Posterior cingulate gyrus (tissue), 11 donors: ENCODE results near the gene MTR.
A peak's percentile ranks its signal among the peaks of the same experiment; 100 is the strongest.

Experiments
- DNase-seq, 10 donors: peaks; one replicate each; pipeline versions ENCODE4 v3.0.0 to v3.0.0-alpha.2; 2020 to 2021; ENCODE audit warnings: mixed read lengths in 3 of 10
- intact Hi-C: fragments of 100-400 bp; cut with DNase I; formaldehyde crosslinking; loops from one replicate; pipeline ENCODE4 v1.15.1; 2023

Gene MTR

DNA sequence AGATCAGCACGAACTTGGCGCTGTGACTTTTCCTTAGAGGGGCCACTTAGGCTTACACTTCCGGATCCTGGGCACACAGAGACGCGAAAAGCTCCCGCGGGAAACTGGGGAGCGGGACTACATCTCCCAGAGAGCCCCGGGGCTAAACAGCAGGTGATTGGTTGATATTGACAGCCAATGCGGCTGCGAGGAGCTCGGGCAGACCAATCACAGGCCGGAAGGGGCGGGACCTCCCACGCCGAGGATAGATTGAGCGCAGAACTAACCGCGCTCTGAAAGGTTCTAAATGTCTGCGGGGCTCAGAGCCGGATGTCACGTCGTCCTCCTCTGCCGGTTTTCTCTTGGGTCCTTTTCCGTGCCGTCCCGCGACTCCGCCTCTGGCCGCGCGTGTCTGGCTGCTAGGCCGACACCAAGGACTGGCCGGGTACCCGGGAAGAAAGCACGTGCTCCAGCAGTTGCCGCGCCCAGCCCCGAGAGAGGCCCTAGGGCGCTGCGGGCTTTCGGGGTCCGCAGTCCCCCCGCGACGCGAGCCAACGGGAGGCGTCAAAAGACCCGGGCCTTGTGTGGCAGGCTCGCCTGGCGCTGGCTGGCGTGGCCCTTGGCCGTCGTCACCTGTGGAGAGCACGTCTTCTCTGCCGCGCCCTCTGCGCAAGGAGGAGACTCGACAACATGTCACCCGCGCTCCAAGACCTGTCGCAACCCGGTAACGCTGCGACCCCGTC is at the start of gene MTR:
Gene MTR, plus strand, starts transcription at position 258 of the 722 bp plus-strand sequence. Its CDS starts 412 bp downstream, at position 670.
- peak; percentile 95 to 100 (median 98) for DNase-seq
- intact Hi-C loops, result loop anchor here (2.0 to 10.0 kb wide), 2 partner anchors 190 to 510 kb away; partner anchors contain the start of genes ERO1B and HEATR1

- no peak for DNase-seq
- intact Hi-C loops, result no loop called here
These were observed 48.3 kb upstream of the MTR start for GRCh38 chr1:236746785-236747184.

- no peak for DNase-seq
- intact Hi-C loops, result no loop called here
These were observed 47.6 kb upstream of the MTR start for GRCh38 chr1:236747311-236747985.

DNA sequence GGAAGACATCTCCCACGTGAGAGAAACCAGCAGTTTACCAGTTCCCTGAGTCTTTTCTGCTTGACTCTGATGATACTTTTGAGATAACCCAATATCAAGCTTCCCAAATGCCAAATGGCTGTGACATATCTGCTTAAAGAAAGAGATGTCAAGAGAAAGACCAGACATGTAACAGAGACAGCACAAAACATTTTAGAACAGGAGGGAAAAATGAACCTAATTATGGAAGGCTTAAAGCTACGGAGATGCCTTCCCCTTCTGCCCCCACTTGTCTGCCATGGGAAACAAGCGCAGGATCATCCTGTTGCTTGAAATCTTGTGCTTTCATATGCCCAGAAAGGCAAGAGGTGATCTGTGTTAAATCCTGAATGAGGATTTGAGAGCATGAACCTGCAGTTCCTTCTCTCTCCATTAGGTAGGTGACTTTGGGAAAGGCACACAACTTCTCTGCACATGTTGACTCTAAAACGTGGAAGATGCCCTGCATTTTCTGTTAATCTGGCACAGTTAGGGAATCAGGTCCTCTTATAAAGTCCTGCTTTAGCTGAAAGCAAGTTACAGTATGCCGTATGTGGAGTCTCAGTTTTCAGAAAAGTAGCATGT is 46.7 kb upstream of the MTR start:
- intact Hi-C loops, result no loop called here
- DNase-seq, result no peak

DNA sequence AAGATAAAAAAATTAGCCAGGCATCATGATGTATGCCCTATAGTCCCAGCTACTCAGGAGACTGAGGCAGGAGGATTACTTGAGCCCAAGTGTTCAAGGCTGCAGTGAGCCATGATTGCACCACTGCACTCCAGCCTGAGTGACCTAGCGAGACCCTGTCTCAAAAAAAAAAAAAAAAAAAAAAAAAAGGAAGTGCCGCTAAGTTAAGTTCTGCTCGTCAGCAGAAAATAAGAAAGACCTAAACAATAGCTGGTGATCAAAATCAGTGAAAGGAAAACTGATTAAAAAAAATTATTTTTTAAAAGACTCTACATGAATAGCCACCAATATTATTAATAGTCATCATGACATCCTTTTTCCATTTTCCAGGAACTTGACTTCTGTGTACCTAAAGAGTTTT is 44.2 kb upstream of the MTR start:
- intact Hi-C loops, result no loop called here

GRCh38 chr1:236751385-236751784 is 43.7 kb upstream of the MTR start:
- no peak for DNase-seq
- intact Hi-C loops, result no loop called here

More for the DNA sequence above, 44.2 kb upstream of the MTR start:
- DNase-seq, result no peak

DNA sequence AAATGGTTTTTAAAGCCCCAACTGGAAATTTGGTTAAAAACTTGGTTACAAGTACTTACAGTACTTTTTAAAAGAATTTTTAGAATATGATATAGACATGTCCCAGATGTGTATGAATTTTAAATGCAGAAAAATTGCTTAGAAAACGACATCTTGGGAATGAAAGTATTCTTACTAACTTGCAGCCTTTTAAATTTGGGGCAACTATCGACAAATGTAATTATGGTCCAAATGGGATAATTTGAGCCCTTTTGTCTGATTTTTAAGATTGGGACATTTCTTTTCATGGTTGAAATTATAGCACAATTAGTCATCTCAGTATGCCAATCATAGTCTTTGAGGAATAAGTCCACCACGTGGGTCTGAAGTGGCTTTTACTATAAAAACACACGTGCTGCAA is 43.2 kb upstream of the MTR start:
- no peak for DNase-seq
- intact Hi-C loops, result no loop called here

DNA sequence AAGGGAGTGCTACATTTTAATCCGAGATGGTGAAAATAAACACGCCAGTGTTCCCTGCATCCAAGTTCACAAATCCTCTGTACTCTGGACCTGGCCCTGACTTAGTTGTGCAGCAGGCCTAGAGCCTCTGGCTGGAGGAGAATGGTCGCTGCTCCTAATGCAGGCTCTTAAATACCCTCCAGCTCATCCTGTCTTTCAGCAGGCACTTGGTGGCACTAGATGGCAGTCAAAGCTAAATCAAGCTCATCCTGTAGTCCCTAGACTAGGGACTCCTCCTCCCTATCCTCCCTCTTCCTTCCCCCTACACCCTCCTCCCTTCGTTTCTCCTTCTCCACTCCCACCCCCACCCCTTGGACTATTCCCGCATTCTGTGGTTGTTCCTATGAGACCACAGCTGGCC is 41.6 kb upstream of the MTR start:
- intact Hi-C loops, result no loop called here
- peak in 4 of 10 donors; percentile 19 to 78 (median 34) for DNase-seq

DNA sequence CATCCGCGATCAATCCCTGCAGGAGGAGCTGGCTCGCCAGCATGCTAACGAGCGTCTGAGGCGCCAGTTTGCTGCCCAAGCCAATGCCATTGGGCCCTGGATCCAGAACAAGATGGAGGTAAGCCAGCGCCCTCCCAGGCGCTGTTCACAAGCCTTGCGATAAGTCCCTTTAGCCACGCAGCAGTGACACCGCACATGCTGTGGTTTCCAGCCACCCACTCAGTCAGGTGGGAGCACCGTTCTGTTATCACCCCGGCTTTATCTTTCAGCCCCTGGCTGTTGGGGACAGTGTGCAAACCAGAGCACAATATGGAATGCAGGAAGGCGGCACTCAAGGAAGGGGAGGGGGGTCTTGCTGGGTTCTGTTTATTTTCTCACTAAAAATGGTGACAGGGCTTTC is 41.1 kb upstream of the MTR start:
- DNase-seq, result peak in 7 of 10 donors; percentile 15 to 90 (median 31)
- intact Hi-C loops, result no loop called here

- intact Hi-C loops, result no loop called here
- peak in 1 of 10 donors; percentile 57 for DNase-seq
These were observed 40.4 kb upstream of the MTR start for GRCh38 chr1:236754525-236755210.

- intact Hi-C loops, result no loop called here
- DNase-seq, result no peak
These were observed 37.5 kb upstream of the MTR start for GRCh38 chr1:236757640-236758039.

GRCh38 chr1:236759252-236759859 is 35.7 kb upstream of the MTR start:
- intact Hi-C loops, result no loop called here
- no peak for DNase-seq

GRCh38 chr1:236760480-236760879 is 34.6 kb upstream of the MTR start:
- intact Hi-C loops, result loop anchor here (10.0 kb wide), 1 partner anchor 804 kb away; no protein-coding TSS in a partner anchor

GRCh38 chr1:236760986-236761385 is 34.1 kb upstream of the MTR start:
- DNase-seq, result no peak
- intact Hi-C loops, result loop anchor here (10.0 kb wide), 1 partner anchor 804 kb away; no protein-coding TSS in a partner anchor

More at GRCh38 chr1:236760480-236760879, 34.6 kb upstream of the MTR start:
- no peak for DNase-seq

GRCh38 chr1:236761397-236762132 is 33.5 kb upstream of the MTR start:
- no peak for DNase-seq
- intact Hi-C loops, result loop anchor here (10.0 kb wide), 1 partner anchor 803 kb away; no protein-coding TSS in a partner anchor

DNA sequence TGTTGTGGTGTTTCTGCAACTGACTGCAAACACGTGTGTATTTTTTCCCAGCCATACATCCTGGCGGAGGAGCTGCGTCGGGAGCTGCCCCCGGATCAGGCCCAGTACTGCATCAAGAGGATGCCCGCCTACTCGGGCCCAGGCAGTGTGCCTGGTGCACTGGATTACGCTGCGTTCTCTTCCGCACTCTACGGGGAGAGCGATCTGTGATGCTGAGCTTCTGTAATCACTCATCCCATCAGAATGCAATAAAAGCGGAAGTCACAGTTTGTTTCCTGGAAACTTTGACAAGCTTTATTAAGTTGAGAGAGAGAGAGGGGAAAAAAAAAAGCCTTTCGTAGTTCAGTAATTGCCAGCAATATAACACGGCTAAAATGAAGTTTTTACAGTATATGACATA is 32.7 kb upstream of the MTR start:
- intact Hi-C loops, result loop anchor here (10.0 kb wide), 1 partner anchor 802 kb away; no protein-coding TSS in a partner anchor
- DNase-seq, result peak in 4 of 10 donors; percentile 15 to 86 (median 30)

GRCh38 chr1:236765831-236766230 is 29.3 kb upstream of the MTR start:
- intact Hi-C loops, result loop anchor here (10.0 kb wide), 1 partner anchor 799 kb away; no protein-coding TSS in a partner anchor
- no peak for DNase-seq

- no peak for DNase-seq
- intact Hi-C loops, result loop anchor here (10.0 kb wide), 1 partner anchor 798 kb away; no protein-coding TSS in a partner anchor
These were observed 28.6 kb upstream of the MTR start for GRCh38 chr1:236766506-236766905.

GRCh38 chr1:236767276-236767675 is 27.8 kb upstream of the MTR start:
- DNase-seq, result no peak
- intact Hi-C loops, result loop anchor here (10.0 kb wide), 1 partner anchor 798 kb away; no protein-coding TSS in a partner anchor
